ENCODE data around the gene DIP2C. TPM values are rescaled to one million over a fixed set of nuclear protein-coding genes. Genes with fewer than 3 reads are reported as not detected.

DIP2C gene
- total RNA-seq, 2 donors from 2014 or later, result 21.1 to 23.8 TPM

DNA sequence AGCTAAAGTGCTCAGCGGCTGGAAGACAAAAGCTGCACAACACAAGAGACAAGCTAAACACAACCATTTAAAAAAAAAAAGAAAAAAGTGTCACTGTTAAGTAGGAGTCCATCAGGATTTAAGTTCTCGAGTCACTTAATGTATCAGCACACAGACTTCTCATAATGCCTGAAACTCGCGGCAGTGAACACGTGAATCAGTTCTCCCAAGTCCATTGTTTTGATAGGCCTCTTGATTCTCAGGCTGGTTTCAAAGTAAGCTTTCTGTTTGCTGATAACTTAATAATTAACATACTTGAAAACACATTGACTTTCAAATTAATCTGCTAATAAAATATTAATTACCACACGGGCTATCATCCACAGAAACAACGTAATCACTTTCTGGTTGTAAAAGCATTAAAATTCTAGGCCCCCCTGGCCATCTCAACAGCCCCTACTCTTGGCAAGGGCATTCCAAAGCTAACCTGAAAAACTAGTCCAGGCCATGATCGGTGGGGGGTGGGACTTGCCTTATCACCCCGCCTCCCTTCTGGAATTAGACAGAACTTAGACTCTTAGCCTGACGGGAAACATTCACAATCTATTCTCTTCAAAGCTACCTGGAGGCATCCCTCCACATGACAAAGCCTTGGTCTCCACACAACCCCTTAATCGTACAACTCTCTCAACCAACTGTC lies 129.0 kb downstream of the DIP2C start:
- no peak for TF ChIP-seq CTCF (IDR thresholded peaks at IDR 0.05)
- no peak for DNase-seq (ENCODE audit: low spot score)
- no peaks in the 10 kb centered on the region for H3K36me3 ChIP-seq
- H3K27me3 ChIP-seq, result no peaks in the 10 kb centered on the region
- no peaks in the 10 kb centered on the region for H3K9me3 ChIP-seq
- H3K27ac ChIP-seq, result no peak overlapping the region
- no peak overlapping the region for H3K4me3 ChIP-seq
- peaks cover 0 to 55% of the 10 kb centered on the region in 2 donors for H3K4me1 ChIP-seq

- Histone ChIP-seq H3K27me3 (no peaks in the 10 kb centered on the region), H3K36me3 (no peaks in the 10 kb centered on the region), H3K4me3 (no peak overlapping the region), H3K9me3 (no peaks in the 10 kb centered on the region), H3K27ac (no peak overlapping the region), H3K4me1 (peaks cover 0 to 58% of the 10 kb centered on the region in 2 donors)
- no peak for DNase-seq (ENCODE audit: low spot score)
- no peak for TF ChIP-seq CTCF (IDR thresholded peaks at IDR 0.05)
Observed at GRCh38 chr10:559767-560047, 129.8 kb downstream of the DIP2C start.

GRCh38 chr10:558891-559766 lies 130.3 kb downstream of the DIP2C start:
- H3K27me3 ChIP-seq, result no peaks in the 10 kb centered on the region
- H3K4me3 ChIP-seq, result no peak overlapping the region
- no peaks in the 10 kb centered on the region for H3K9me3 ChIP-seq
- no peak for DNase-seq (ENCODE audit: low spot score)
- peaks cover 0 to 58% of the 10 kb centered on the region in 2 donors for H3K4me1 ChIP-seq
- no peak for TF ChIP-seq CTCF (IDR thresholded peaks at IDR 0.05)
- H3K36me3 ChIP-seq, result no peaks in the 10 kb centered on the region
- H3K27ac ChIP-seq, result no peak overlapping the region

GRCh38 chr10:558364-558763 lies 131.1 kb downstream of the DIP2C start:
- H3K27ac ChIP-seq, result no peak overlapping the region
- no peaks in the 10 kb centered on the region for H3K27me3 ChIP-seq
- H3K4me3 ChIP-seq, result no peak overlapping the region
- no peaks in the 10 kb centered on the region for H3K36me3 ChIP-seq
- peaks cover 0 to 58% of the 10 kb centered on the region in 2 donors for H3K4me1 ChIP-seq
- TF ChIP-seq CTCF (IDR thresholded peaks at IDR 0.05), result no peak
- H3K9me3 ChIP-seq, result no peaks in the 10 kb centered on the region
- DNase-seq (ENCODE audit: low spot score), result no peak

DNA sequence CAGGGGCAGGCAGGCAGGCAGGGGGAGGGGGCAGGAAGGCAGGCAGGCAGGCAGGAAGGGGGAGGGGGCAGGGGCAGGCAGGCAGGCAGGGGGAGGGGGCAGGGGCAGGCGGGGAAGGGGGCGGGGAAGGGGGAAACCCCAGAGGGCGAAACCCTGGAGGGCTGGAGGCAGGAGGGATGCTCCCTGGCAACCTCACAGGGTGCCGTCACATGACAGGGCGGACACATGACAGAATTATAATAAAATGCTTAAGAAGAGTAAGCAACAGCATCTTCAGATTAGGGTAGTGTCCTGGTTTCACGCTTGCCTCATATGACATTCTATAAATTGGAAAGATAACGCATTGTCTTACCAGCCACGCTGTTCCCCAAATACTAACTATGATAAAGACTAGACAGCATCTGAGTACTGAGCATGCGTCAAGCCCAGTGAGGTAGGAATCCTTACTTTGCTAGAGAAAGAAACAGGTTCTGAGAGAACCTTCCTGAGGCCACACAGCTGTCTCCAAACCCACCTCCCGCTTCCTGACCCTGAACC lies 131.6 kb downstream of the DIP2C start:
- no peak for TF ChIP-seq CTCF (IDR thresholded peaks at IDR 0.05)
- Histone ChIP-seq H3K4me1 (peaks cover 0 to 58% of the 10 kb centered on the region in 2 donors), H3K9me3 (no peaks in the 10 kb centered on the region), H3K27me3 (no peaks in the 10 kb centered on the region), H3K36me3 (no peaks in the 10 kb centered on the region), H3K27ac (no peak overlapping the region), H3K4me3 (no peak overlapping the region)
- no peak for DNase-seq (ENCODE audit: low spot score)
